Measurements from ENCODE around the gene ZDHHC12. TPM values are rescaled to one million over a fixed set of nuclear protein-coding genes. Genes with fewer than 3 reads are reported as not detected.

The ZDHHC12 gene
- total and polyA plus RNA-seq, 2 of the 13 experiments (the other 11 are each of a cell fraction or from before 2014, with no cell fraction given) = 25.4 to 28.0 TPM

DNA sequence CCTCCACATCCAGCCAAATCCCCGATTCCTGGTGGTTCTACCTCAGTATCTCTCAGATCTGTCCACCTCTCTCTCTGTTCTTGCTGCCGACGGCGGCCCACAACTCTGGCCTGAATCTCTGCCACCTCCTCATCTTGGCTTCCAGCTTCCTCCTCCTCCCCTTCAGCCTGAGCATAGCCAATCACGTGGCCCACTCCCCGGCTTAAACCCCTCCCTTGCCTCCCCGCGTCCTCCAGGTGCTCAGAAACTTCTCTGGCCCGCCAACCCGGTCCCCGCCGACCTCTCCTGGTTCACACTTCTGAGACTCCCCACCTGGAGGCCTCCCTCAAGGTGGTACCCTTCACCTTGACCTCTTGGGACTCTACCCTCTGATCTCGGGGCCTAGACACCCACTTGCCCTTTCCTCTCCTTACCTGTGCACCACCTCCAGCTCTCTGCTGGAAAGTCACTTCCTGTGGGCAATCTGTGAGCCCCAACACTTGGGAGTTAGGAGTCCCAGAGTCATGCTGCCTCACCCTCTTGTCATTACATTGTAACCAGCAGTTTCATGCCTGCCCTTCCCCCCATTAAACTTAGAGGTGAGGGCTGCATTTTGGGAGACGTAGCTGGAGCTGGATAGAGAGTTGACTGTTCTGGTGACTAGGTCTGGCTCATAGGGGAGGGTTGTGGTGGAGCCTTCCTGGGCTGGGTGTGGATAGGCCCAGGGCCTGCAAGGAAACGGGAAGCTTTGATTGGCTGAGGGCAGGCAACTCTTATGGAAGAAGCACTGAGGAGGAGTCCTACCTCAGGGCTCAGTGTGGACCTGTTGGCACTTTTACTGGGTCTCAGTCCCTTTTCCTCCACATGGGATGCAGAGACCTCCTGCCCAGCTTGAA lies 39.4 kb downstream of the ZDHHC12 start (continued):
- TF ChIP-seq, protein P1, sequence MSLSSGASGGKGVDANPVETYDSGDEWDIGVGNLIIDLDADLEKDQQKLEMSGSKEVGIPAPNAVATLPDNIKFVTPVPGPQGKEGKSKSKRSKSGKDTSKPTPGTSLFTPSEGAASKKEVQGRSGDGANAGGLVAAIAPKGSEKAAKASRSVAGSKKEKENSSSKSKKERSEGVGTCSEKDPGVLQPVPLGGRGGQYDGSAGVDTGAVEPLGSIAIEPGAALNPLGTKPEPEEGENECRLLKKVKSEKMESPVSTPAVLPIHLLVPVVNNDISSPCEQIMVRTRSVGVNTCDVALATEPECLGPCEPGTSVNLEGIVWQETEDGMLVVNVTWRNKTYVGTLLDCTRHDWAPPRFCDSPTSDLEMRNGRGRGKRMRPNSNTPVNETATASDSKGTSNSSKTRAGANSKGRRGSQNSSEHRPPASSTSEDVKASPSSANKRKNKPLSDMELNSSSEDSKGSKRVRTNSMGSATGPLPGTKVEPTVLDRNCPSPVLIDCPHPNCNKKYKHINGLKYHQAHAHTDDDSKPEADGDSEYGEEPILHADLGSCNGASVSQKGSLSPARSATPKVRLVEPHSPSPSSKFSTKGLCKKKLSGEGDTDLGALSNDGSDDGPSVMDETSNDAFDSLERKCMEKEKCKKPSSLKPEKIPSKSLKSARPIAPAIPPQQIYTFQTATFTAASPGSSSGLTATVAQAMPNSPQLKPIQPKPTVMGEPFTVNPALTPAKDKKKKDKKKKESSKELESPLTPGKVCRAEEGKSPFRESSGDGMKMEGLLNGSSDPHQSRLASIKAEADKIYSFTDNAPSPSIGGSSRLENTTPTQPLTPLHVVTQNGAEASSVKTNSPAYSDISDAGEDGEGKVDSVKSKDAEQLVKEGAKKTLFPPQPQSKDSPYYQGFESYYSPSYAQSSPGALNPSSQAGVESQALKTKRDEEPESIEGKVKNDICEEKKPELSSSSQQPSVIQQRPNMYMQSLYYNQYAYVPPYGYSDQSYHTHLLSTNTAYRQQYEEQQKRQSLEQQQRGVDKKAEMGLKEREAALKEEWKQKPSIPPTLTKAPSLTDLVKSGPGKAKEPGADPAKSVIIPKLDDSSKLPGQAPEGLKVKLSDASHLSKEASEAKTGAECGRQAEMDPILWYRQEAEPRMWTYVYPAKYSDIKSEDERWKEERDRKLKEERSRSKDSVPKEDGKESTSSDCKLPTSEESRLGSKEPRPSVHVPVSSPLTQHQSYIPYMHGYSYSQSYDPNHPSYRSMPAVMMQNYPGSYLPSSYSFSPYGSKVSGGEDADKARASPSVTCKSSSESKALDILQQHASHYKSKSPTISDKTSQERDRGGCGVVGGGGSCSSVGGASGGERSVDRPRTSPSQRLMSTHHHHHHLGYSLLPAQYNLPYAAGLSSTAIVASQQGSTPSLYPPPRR (CRISPR knock-in tag; IDR thresholded peaks at IDR 0.05; ENCODE audit: borderline replicate concordance) = peak; percentile 26; the same call in 1 of the 2 replicates
- TF ChIP-seq ZNF589 (CRISPR knock-in tag; conservative IDR thresholded peaks at IDR 0.05) (no peak), ZNF430 (CRISPR knock-in tag; IDR thresholded peaks at IDR 0.05) (no peak), ETS1 (CRISPR knock-in tag; IDR thresholded peaks at IDR 0.05) (no peak)

DNA sequence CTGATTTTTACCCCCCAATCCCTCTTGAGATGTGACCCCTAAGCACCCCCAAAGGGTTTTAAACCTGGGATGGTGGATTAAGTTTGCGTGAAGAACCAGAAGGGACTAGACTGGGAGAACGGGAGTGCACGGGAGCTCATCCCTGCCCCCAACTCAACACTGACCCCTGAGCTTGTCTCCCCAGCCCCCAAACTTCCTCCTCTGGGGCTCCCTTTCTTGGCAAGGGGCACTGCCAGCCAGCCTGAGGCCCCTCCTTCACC lies 39.9 kb downstream of the ZDHHC12 start:
- ChIA-PET CTCF (ENCODE audit: low intra/inter-chr PET ratio, low total read pairs) (no interaction called here), POLR2A (interaction anchor here (1.0 to 5.0 kb wide), 15 partner anchors 9 to 787 kb away, joined by 3 to 33 read pairs (median 6); partner anchors contain the start of genes DYNC2I2, ENDOG, PKN3 and ZDHHC12)
- no peak for DNase-seq (ENCODE audit: low spot score)
- Histone ChIP-seq H3K4me1 (ENCODE audit: insufficient read depth, low read length) (peaks cover 54% of the 10 kb centered on the region), H3K9me3 (ENCODE audit: low read length) (no peaks in the 10 kb centered on the region), H4K20me1 (ENCODE audit: insufficient read depth, low read length) (no peaks in the 10 kb centered on the region), H3K79me2 (ENCODE audit: insufficient read depth, low read length) (peaks cover 7% of the 10 kb centered on the region), H3K27ac (ENCODE audit: extremely low read length, insufficient read depth, low read length) (peak overlapping the region; percentile 73), H3K27me3 (ENCODE audit: control insufficient read depth in 1 of 2, insufficient read depth in 2 of 2, low read length in 2 of 2) (no peaks in the 10 kb centered on the region; a peak in 1 of 5 replicates), H3K4me2 (ENCODE audit: low read depth, low read length) (peak overlapping the region; percentile 95), H2AFZ (ENCODE audit: low read length) (no peak overlapping the region), H3K9ac (ENCODE audit: insufficient read depth, low read depth, low read length) (peak overlapping the region; percentile 87), H3K36me3 (replicated peaks in 1 of 2; ENCODE audit: control insufficient read depth in 1 of 2, insufficient read depth in 2 of 2, low read length in 2 of 2) (no peaks in the 10 kb centered on the region), H3K4me3 (replicated peaks in 1 of 3; ENCODE audit: insufficient read depth in 1 of 3, low read depth in 2 of 3, low read length in 3 of 3) (peak overlapping the region; percentile 60 to 83 (median 67))
- intact Hi-C loops (cut with micrococcal nuclease; ENCODE audit: unreplicated experiment) (no loop called here), in situ Hi-C loops (cut with HindIII; ENCODE audit: extremely low pct_ligation_motif_present, low pct_unique_long_range_greater_than_20kb) (no loop called here)
- ATAC-seq = no peak
- BruUV-seq (replicated peaks) = TSS peak; percentile 75
- no peak for FAIRE-seq
- 9% methylated on average over 3 of the region's 3 CpGs for WGBS (ENCODE audit: low lambda C conversion rate)
- TF ChIP-seq ZNF24 (IDR thresholded peaks at IDR 0.05) = no peak
- TF ChIP-seq, protein P2, sequence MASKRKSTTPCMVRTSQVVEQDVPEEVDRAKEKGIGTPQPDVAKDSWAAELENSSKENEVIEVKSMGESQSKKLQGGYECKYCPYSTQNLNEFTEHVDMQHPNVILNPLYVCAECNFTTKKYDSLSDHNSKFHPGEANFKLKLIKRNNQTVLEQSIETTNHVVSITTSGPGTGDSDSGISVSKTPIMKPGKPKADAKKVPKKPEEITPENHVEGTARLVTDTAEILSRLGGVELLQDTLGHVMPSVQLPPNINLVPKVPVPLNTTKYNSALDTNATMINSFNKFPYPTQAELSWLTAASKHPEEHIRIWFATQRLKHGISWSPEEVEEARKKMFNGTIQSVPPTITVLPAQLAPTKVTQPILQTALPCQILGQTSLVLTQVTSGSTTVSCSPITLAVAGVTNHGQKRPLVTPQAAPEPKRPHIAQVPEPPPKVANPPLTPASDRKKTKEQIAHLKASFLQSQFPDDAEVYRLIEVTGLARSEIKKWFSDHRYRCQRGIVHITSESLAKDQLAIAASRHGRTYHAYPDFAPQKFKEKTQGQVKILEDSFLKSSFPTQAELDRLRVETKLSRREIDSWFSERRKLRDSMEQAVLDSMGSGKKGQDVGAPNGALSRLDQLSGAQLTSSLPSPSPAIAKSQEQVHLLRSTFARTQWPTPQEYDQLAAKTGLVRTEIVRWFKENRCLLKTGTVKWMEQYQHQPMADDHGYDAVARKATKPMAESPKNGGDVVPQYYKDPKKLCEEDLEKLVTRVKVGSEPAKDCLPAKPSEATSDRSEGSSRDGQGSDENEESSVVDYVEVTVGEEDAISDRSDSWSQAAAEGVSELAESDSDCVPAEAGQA (IDR thresholded peaks at IDR 0.05; ENCODE audit: low read depth) = no peak
- TF ChIP-seq, protein P2 (CRISPR knock-in tag; IDR thresholded peaks at IDR 0.05; ENCODE audit: borderline replicate concordance) = no peak
- no peak for TF ChIP-seq LBX2 (CRISPR knock-in tag; IDR thresholded peaks at IDR 0.05; ENCODE audit: borderline replicate concordance)
- 0 out of 2 replicates have a peak, but pooled peaks have one; percentile 49 for TF ChIP-seq ARID2 (CRISPR knock-in tag; IDR thresholded peaks at IDR 0.05; ENCODE audit: borderline replicate concordance)

All from HepG2 (cell line).